Liver (tissue), 2 donors: ENCODE results near the gene TSTD1.

ENCODE experiments used
- NR2F2 ChIP-seq: IDR thresholded peaks from 2 replicates; pipeline ENCODE4 v1.6.1; 2016; ENCODE audit warnings: antibody characterized with exemption
- RAD21 ChIP-seq, 2 donors: IDR thresholded peaks; 2 replicates each; pipeline ENCODE4 v1.6.1; 2016; ENCODE audit warnings: antibody characterized with exemption in 2 of 2, mild to moderate bottlenecking in 2 of 2
- donor health status: healthy.

- no peak for TF ChIP-seq RAD21 (IDR thresholded peaks at IDR 0.05)
- TF ChIP-seq NR2F2 = no peak
Observed at GRCh38 chr1:161006563-161006962, 32.2 kb downstream of the TSTD1 start.
